SJSA1 (cell line): ENCODE data around the gene CFAP45. TPM values are rescaled to one million over a fixed set of nuclear protein-coding genes. Genes with fewer than 3 reads are reported as not detected.

Source experiments
- DNase-seq, 2 experiments: peaks; one replicate each; pipeline ENCODE4 v3.0.0-alpha.2; 2015 to 2020; ENCODE audit warnings: low spot score in 2 of 2, low read depth in 1 of 2
- H3K27ac ChIP-seq: fragments of 250-450 bp; sonication (Bioruptor Pico); 2 replicates; pipeline ENCODE4 v1.5.1; 2020; ENCODE audit warnings: mild to moderate bottlenecking, moderate library complexity
- H3K27me3 ChIP-seq: fragments of 250-450 bp; sonication (Bioruptor Pico); replicated peaks from 2 replicates; pipeline ENCODE4 v1.5.1; 2020; ENCODE audit warnings: mild to moderate bottlenecking, moderate library complexity
- H3K36me3 ChIP-seq: fragments of 250-450 bp; sonication (Bioruptor Pico); 2 replicates; pipeline ENCODE4 v1.5.1; 2020; ENCODE audit warnings: mild to moderate bottlenecking
- H3K4me1 ChIP-seq: fragments of 250-450 bp; sonication (Bioruptor Pico); replicated peaks from 2 replicates; pipeline ENCODE4 v1.6.1; 2021; ENCODE audit warnings: mild to moderate bottlenecking
- H3K4me3 ChIP-seq: fragments of 250-450 bp; sonication (Bioruptor Pico); 2 replicates; pipeline ENCODE4 v1.5.1; 2020; ENCODE audit warnings: mild to moderate bottlenecking
- H3K9me3 ChIP-seq: fragments of 250-450 bp; sonication (Bioruptor Pico); replicated peaks from 2 replicates; pipeline ENCODE4 v1.5.1; 2020; ENCODE audit warnings: mild to moderate bottlenecking
- total RNA-seq: library from RNA; depleted of rRNA; stranded (reverse); fragments of >200 nt; shearing (Covaris generic); gene quantifications from 2 replicates; pipeline ENCODE4 v1.2.3, GENCODE V29; 2014

The CFAP45 gene
- total RNA-seq, 1 experiment from 2014 or later: 0.61 TPM

GRCh38 chr1:159847231-159847630 is 52.7 kb downstream of the CFAP45 start:
- Histone ChIP-seq H3K27ac (no peak overlapping the region), H3K27me3 (no peaks in the 10 kb centered on the region), H3K4me3 (no peak overlapping the region), H3K4me1 (peaks cover 19% of the 10 kb centered on the region), H3K9me3 (0 out of 2 replicates have a peak, but pooled peaks cover 3% of the 10 kb centered on the region), H3K36me3 (no peaks in the 10 kb centered on the region)
- DNase-seq: no peak

DNA sequence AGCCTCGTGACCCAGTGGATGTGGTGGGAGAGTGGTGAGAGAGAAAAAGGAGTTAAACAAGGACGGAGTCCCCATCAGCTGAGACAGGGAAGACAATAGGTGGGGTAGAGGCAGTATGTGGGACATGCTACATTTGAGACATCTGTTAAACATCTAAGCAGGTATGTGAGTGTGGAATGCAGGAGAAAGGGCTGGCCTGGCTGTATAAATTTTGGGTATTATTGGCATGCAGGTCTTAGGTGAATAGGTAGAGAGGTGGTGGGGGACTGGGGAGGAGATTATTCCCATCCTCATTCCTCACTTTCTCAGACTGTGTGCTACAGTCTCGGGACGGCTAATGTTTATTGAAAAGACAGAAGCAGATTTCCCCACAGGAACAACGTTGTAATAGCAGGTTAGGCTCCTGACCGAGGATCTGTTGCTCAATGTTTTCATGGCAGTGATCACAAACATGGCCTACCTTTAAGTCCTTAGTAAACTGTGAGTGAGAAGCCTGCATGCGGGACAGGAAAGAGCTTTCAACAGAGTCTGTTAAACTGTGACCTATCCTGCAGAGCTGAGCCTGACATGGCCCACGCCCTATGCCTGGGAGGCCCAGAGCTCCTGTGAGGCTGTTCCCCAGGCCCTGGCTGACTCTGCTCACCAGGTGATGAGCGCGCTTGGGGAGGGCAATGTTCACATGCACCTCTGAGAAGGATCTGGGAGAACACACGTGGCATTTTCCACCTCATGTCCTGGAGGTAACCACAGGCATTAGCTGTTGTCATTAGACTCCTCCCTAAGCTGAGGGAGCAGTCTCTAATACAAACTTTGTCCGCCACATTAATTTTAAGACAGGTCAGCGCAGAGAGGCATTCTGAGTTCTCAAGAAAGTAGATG is 54.0 kb downstream of the CFAP45 start:
- H3K9me3 ChIP-seq: 0 out of 2 replicates have a peak, but pooled peaks cover 3% of the 10 kb centered on the region
- no peak overlapping the region for H3K27ac ChIP-seq
- no peak overlapping the region for H3K4me3 ChIP-seq
- H3K27me3 ChIP-seq: no peaks in the 10 kb centered on the region
- no peaks in the 10 kb centered on the region for H3K36me3 ChIP-seq
- no peak for DNase-seq
- H3K4me1 ChIP-seq: peaks cover 19% of the 10 kb centered on the region

- Histone ChIP-seq H3K27ac (no peak overlapping the region), H3K36me3 (no peaks in the 10 kb centered on the region), H3K4me1 (peaks cover under 1% of the 10 kb centered on the region), H3K4me3 (no peak overlapping the region), H3K9me3 (0 out of 2 replicates have a peak, but pooled peaks cover under 1% of the 10 kb centered on the region), H3K27me3 (no peaks in the 10 kb centered on the region)
- DNase-seq: no peak
Observed at GRCh38 chr1:159843459-159843858, 56.5 kb downstream of the CFAP45 start.

DNA sequence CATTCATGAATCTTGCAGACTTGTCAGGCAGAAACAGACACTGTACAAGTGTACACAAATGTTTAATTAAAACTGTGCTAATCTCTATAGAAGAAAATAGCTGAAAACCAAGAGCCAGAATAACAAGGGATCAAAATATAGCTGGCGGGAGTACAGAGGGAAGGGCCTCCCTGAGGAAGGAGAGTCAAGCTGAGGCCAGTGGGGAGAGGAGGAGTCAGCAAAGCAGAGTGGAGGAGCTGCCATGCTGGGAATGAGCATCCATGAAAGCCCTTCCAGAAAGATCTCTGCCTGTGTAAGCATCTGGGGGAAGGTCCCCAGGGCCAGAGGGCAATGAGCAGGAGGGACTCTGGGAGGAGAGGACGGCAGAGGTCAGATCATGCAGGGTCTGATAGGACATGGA is 58.2 kb downstream of the CFAP45 start:
- H3K27ac ChIP-seq: no peak overlapping the region
- H3K27me3 ChIP-seq: no peaks in the 10 kb centered on the region
- no peak for DNase-seq
- H3K4me1 ChIP-seq: no peaks in the 10 kb centered on the region
- H3K9me3 ChIP-seq: no peaks in the 10 kb centered on the region
- H3K4me3 ChIP-seq: no peak overlapping the region
- no peaks in the 10 kb centered on the region for H3K36me3 ChIP-seq

DNA sequence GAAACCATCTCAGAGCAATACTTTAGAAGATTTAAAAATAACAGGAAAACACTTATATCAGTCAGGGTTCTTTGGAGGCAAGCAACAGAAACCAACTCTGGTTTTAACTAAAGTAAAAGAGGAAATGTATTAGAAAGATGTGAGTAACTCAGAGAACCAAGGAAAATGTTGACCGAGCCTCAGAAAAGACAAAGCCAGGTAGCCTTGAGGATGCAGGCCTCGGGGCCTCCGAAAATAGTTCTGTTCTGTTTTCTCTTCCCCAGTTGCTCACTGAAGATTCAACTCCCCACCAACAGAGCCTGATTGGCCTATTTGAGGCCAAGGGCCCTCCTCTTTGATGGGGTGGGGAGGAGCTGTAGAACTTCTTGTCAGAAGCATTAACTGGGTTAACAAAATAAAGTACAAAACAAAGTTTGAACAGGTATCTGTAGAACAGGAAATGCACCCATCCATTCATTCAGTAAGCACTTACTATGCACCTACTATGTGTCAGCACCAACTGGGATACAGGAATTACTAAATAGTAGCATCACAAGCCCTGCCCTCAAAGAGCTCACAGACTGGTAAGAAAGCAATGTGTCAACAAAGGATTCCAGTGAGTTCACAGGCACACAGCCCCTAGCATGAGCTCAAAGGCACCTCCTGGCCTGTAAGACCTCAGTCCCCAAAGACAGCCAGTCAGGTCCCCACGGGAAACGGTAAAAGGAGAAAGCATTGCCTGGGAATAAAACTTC is 60.7 kb downstream of the CFAP45 start:
- Histone ChIP-seq H3K36me3 (no peaks in the 10 kb centered on the region), H3K27ac (no peak overlapping the region), H3K4me3 (no peak overlapping the region), H3K4me1 (no peaks in the 10 kb centered on the region), H3K27me3 (no peaks in the 10 kb centered on the region), H3K9me3 (no peaks in the 10 kb centered on the region)
- no peak for DNase-seq

DNA sequence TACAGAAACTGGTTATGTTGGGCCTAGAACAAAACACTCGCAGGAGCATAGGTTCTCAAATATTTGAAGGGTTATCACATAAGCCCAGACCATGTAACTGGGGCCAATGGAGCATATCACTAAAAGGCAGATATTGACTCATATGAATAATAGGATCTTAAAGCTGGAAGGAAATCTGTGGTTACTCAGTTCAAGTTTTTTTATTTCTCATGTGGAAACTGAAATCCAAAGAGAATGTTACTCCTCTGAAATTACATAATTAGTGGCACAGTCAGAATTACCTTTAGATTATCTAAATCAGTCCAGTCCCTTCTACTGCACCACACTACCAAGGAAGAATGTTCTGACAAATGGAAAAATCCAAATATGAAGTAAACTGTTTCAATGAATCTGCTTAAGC is 61.2 kb downstream of the CFAP45 start:
- H3K36me3 ChIP-seq: no peaks in the 10 kb centered on the region
- no peaks in the 10 kb centered on the region for H3K4me1 ChIP-seq
- no peaks in the 10 kb centered on the region for H3K9me3 ChIP-seq
- H3K27me3 ChIP-seq: no peaks in the 10 kb centered on the region
- no peak for DNase-seq
- no peak overlapping the region for H3K27ac ChIP-seq
- no peak overlapping the region for H3K4me3 ChIP-seq

GRCh38 chr1:159835862-159836525 is 64.0 kb downstream of the CFAP45 start:
- no peak overlapping the region for H3K27ac ChIP-seq
- no peaks in the 10 kb centered on the region for H3K27me3 ChIP-seq
- H3K9me3 ChIP-seq: no peaks in the 10 kb centered on the region
- DNase-seq: no peak
- H3K4me1 ChIP-seq: no peaks in the 10 kb centered on the region
- no peaks in the 10 kb centered on the region for H3K36me3 ChIP-seq
- no peak overlapping the region for H3K4me3 ChIP-seq

DNA sequence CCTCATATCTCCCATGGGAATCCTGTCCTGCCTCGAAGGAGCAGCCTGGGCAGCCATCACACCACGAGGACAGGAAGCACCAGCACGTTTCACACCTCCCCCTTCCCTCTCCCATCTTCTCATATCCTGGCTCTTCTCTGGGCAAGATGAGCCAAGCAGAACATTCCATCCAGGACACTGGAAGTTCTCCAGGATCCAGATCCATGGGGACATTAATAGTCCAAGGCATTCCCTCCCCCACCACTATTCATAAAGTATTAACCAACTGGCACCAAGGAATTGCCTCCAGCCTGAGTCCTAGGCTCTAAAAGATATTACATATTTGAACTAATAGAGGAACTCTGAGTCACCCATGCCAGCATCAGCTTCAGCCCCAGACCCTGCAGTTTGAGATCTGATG is 64.6 kb downstream of the CFAP45 start:
- H3K36me3 ChIP-seq: no peaks in the 10 kb centered on the region
- H3K4me3 ChIP-seq: no peak overlapping the region
- H3K9me3 ChIP-seq: no peaks in the 10 kb centered on the region
- no peaks in the 10 kb centered on the region for H3K4me1 ChIP-seq
- no peak for DNase-seq
- no peaks in the 10 kb centered on the region for H3K27me3 ChIP-seq
- no peak overlapping the region for H3K27ac ChIP-seq

DNA sequence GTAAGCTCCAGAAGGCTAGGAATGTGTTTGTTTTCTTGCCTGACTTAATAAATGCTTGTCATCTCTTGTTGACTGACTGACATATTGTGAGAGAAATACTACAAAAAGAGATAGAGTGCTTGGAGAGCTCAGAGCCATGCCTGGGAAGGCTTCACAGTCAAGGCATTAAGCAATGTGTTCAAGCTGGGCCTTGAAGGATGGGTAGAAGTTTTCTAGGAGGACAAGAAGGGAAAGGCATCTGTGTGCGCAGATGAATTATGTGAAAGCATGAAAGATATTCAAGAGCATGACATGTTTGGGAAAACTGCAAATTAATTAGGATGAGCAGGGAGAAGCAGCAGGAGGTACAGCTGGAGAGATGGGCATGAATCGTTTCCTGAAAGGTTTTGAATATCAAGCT is 67.7 kb downstream of the CFAP45 start:
- Histone ChIP-seq H3K9me3 (no peaks in the 10 kb centered on the region), H3K27ac (no peak overlapping the region), H3K27me3 (no peaks in the 10 kb centered on the region)

GRCh38 chr1:159831412-159832141 is 68.4 kb downstream of the CFAP45 start:
- Histone ChIP-seq H3K27me3 (no peaks in the 10 kb centered on the region), H3K27ac (no peak overlapping the region), H3K4me3 (no peak overlapping the region), H3K36me3 (no peaks in the 10 kb centered on the region), H3K9me3 (no peaks in the 10 kb centered on the region), H3K4me1 (no peaks in the 10 kb centered on the region)
- no peak for DNase-seq

More for the DNA sequence above, 67.7 kb downstream of the CFAP45 start:
- Histone ChIP-seq H3K4me3 (no peak overlapping the region), H3K36me3 (no peaks in the 10 kb centered on the region), H3K4me1 (no peaks in the 10 kb centered on the region)
- no peak for DNase-seq

DNA sequence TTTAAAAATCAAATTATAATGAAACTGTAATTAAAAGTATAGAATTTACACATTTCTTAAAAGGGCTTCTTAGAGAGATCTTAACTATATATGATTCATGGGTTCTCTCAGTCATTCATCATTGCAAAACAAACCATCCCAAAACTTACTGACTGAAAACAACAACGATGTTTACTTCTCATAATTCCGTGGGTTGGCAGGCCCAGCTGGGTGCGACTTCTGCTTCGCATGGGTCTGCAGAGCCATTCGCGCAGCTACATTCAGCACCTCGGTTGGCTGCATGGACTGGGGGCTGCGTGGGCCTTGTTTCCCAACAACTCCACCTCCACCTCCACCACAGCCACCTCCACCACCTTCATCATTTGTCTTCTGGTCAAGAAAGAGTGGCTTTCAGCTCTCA is 69.2 kb downstream of the CFAP45 start:
- no peak for DNase-seq
- H3K36me3 ChIP-seq: no peaks in the 10 kb centered on the region
- H3K4me3 ChIP-seq: no peak overlapping the region
- H3K9me3 ChIP-seq: no peaks in the 10 kb centered on the region
- H3K27me3 ChIP-seq: no peaks in the 10 kb centered on the region
- H3K27ac ChIP-seq: no peak overlapping the region
- H3K4me1 ChIP-seq: no peaks in the 10 kb centered on the region

DNA sequence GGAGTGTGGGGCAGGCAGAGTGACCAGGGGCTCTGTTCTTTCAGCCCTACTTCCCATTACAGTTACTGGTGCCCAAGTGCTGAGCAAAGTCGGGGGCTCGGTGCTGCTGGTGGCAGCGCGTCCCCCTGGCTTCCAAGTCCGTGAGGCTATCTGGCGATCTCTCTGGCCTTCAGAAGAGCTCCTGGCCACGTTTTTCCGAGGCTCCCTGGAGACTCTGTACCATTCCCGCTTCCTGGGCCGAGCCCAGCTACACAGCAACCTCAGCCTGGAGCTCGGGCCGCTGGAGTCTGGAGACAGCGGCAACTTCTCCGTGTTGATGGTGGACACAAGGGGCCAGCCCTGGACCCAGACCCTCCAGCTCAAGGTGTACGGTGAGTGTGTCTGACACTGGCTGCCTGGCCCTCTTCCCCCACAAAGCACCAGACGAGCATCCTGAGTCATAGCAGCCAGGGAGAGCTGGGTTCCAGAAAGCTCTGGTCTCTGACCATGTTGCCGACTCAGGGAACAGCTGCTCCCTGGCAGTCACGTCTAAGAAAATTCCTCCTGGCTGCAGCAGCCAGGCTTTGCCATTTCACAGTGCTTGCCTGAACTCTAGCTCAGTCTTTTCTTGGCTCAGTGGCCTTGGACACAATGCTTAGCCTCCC is 70.0 kb downstream of the CFAP45 start:
- Histone ChIP-seq H3K9me3 (no peaks in the 10 kb centered on the region), H3K4me1 (no peaks in the 10 kb centered on the region), H3K4me3 (no peak overlapping the region), H3K27me3 (no peaks in the 10 kb centered on the region), H3K27ac (no peak overlapping the region), H3K36me3 (no peaks in the 10 kb centered on the region)
- DNase-seq: no peak

DNA sequence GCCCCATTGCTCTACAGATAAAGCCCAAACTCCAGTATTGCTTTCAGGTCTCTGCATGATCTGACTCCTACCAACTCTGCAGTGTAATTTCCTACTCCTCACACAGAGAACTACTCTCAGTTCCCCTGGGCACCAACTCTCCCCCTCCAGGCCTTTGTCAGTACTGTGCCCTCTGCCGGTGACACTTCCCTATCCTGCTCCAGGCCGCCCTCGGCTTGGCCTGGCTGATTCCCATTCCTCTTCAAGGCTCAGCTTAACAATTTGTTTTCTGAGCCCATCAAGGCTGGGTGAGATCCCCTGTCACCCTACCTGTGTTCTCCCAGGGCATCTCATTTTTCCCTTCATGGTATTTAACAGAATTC is 70.7 kb downstream of the CFAP45 start:
- no peak for DNase-seq
- Histone ChIP-seq H3K4me3 (no peak overlapping the region), H3K36me3 (no peaks in the 10 kb centered on the region), H3K4me1 (no peaks in the 10 kb centered on the region), H3K9me3 (no peaks in the 10 kb centered on the region), H3K27me3 (no peaks in the 10 kb centered on the region), H3K27ac (no peak overlapping the region)
